ENCODE results near the gene WDPCP.

- TF ChIP-seq, protein P1, sequence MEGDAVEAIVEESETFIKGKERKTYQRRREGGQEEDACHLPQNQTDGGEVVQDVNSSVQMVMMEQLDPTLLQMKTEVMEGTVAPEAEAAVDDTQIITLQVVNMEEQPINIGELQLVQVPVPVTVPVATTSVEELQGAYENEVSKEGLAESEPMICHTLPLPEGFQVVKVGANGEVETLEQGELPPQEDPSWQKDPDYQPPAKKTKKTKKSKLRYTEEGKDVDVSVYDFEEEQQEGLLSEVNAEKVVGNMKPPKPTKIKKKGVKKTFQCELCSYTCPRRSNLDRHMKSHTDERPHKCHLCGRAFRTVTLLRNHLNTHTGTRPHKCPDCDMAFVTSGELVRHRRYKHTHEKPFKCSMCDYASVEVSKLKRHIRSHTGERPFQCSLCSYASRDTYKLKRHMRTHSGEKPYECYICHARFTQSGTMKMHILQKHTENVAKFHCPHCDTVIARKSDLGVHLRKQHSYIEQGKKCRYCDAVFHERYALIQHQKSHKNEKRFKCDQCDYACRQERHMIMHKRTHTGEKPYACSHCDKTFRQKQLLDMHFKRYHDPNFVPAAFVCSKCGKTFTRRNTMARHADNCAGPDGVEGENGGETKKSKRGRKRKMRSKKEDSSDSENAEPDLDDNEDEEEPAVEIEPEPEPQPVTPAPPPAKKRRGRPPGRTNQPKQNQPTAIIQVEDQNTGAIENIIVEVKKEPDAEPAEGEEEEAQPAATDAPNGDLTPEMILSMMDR (IDR thresholded peaks at IDR 0.05) = no peak
- no peak for TF ChIP-seq POLR2A (IDR thresholded peaks at IDR 0.05)
Measured at GRCh38 chr2:63131196-63131595, 457.1 kb downstream of the WDPCP start.
